Ovary (tissue), 9 donors: ENCODE results near the gene KCNAB3. TPM values are rescaled to one million over a fixed set of nuclear protein-coding genes. Genes with fewer than 3 reads are reported as not detected.

Experiments used
- DNase-seq, 5 donors: peaks; one replicate each; pipeline ENCODE4 v3.0.0-alpha.2; 2019 to 2020
- H3K27ac ChIP-seq, 2 donors: fragments of 200-600 bp; one replicate each; pipeline versions ENCODE4 v1.5.1 to v1.8.0; 2019 to 2022
- H3K27me3 ChIP-seq: fragments of 200-600 bp; one replicate; pipeline ENCODE4 v1.8.0; 2022
- H3K36me3 ChIP-seq: fragments of 200-600 bp; sonication (generic); one replicate; pipeline ENCODE4 v1.5.1; 2019
- H3K4me1 ChIP-seq: one replicate; pipeline ENCODE4 v1.8.1; 2013; ENCODE audit warnings: mild to moderate bottlenecking, moderate library complexity; ENCODE audit not compliant: insufficient read depth
- H3K4me3 ChIP-seq: fragments of 200-600 bp; sonication (generic); one replicate; pipeline ENCODE4 v1.5.1; 2017
- H3K9me3 ChIP-seq, 2 donors: fragments of 200-600 bp in 1 of 2; sonication (generic) in 1 of 2; one replicate each; pipeline versions ENCODE4 v1.5.1 to v1.8.1; 2013 to 2019; ENCODE audit warnings: mild to moderate bottlenecking in 1 of 2, moderate library complexity in 1 of 2
- CTCF ChIP-seq, 3 donors: fragments of 450-650 bp in 2 of 3; fragments of 200-600 bp in 1 of 3; IDR thresholded peaks; one replicate each; pipeline versions ENCODE4 v1.5.1 to v1.8.0; 2016 to 2022; ENCODE audit warnings: antibody characterized with exemption in 3 of 3, mild to moderate bottlenecking in 1 of 3
- EP300 ChIP-seq: sonication (generic); formaldehyde crosslinking; IDR thresholded peaks from one replicate; pipeline ENCODE4 v1.6.1; 2017; ENCODE audit warnings: antibody characterized with exemption
- POLR2A ChIP-seq: fragments of 450-650 bp; IDR thresholded peaks from one replicate; pipeline ENCODE4 v1.6.1; 2017; ENCODE audit warnings: antibody characterized with exemption, mild to moderate bottlenecking, moderate library complexity
- WGBS, 3 donors: extraction: QIAGEN DNeasy Blood & Tissue Kit in 1 of 3; methylation state at CpG; one replicate each; pipeline versions ENCODE4 v1.1.5 to v1.1.7; 2013 to 2017; 5-methylcytosine and 5-hydroxymethylcytosine counted together
- intact Hi-C, 4 donors: fragments of 100-400 bp; cut with DNase I; formaldehyde crosslinking; loops; one replicate each; pipeline versions ENCODE4 v1.11.0 to v1.15.1; 2022 to 2023
- polyA plus RNA-seq, 2 donors: library from polyadenylated mRNA; stranded (reverse); fragments of 200-250 nt in 1 of 2; fragments of 350-450 nt in 1 of 2; fragmentation: Illumina TruSeq in 1 of 2; extraction: RNeasy Lipid Tissue Mini Kit (QIAGEN cat#74804) in 1 of 2; gene quantifications; one replicate each; pipeline ENCODE4 v1.2.3, GENCODE V29; 2013 to 2014
- total RNA-seq, 7 donors: library from RNA; depleted of rRNA in 2 of 7; stranded (reverse); fragments of >200 nt in 2 of 7; fragmentation: NEBNext Ultra II Directional in 3 of 7; extraction: Animal tissue kit (Norgen Biotek cat#: 25700) in 3 of 7; gene quantifications; one replicate each; pipeline versions ENCODE4 v1.1.0 to v1.2.4, GENCODE V29; 2016 to 2023
- donor health status: DM: no; HTN: no; CAD: no; lungs with moderate emphysema.
- donor health status: DM: no; HTN: no; CAD: no.
- donor health status: Bipolar disorder and iron deficiency.
- donor health status: DM: yes; HTN: yes; CAD: no.
- donor health status: DM: no; HTN: no; CAD: no.
- donor health status: DM: yes; HTN: yes; CAD: no.

Gene KCNAB3
- total and polyA plus RNA-seq, 9 donors = 0.48 to 5.9 (median 2.2) TPM

DNA sequence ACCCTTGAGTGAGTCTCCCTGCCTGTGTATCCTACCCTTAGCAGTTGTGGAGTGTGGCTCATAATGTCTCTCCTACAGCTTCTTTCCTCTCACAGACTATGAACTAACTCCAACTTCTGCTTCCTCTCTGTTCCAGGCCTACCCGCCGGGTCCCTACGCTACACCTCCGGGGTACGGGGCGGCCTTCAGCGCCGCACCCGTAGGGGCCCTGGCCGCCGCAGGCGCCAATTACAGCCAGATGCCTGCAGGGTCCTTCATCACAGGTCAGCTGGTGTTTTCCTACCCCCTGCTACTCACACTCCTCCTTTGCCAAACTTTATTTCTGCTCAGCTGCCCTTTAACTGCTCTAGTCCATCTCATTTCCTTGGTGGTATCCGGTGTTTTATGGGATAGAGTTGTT lies 18.9 kb downstream of the KCNAB3 start:
- Histone ChIP-seq H3K27ac (no peak overlapping the region), H3K9me3 (no peaks in the 10 kb centered on the region), H3K36me3 (no peaks in the 10 kb centered on the region), H3K27me3 (no peaks in the 10 kb centered on the region), H3K4me1 (peaks cover 2% of the 10 kb centered on the region), H3K4me3 (no peak overlapping the region)
- WGBS, 3 donors = 87 to 94% (median 92%) methylated on average over 13 of the region's 13 CpGs
- intact Hi-C loops = loop anchor here in 3 of 4 donors (5.0 kb wide), 1 partner anchor 77 kb away; no protein-coding TSS in a partner anchor
- DNase-seq = no peak
- no peak for TF ChIP-seq EP300
- TF ChIP-seq POLR2A = no peak
- no peak for TF ChIP-seq CTCF (IDR thresholded peaks at IDR 0.05)

DNA sequence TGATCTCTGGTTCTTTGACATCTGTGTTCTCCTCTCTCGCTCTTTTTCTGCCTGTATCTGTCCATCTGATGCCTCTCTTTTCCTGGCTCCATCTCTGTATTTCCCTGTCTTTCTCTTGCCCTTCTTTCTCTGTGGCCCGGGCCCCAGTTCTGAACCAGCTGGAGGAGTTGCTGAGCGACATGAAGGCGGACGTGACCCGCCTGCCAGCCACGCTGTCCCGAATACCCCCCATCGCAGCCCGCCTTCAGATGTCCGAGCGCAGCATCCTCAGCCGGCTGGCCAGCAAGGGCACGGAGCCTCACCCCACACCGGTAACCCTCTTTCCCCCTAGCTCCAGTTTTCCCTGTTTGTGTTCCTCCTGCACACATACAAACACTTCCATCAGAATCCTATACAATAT lies 19.4 kb downstream of the KCNAB3 start:
- WGBS, 3 donors = 91 to 93% (median 91%) methylated on average over 15 of the region's 15 CpGs
- DNase-seq = no peak

GRCh38 chr17:7909089-7909488 lies 20.6 kb downstream of the KCNAB3 start:
- Histone ChIP-seq H3K27me3 (no peaks in the 10 kb centered on the region), H3K4me3 (no peak overlapping the region), H3K27ac (no peak overlapping the region), H3K4me1 (no peaks in the 10 kb centered on the region), H3K9me3 (no peaks in the 10 kb centered on the region), H3K36me3 (no peaks in the 10 kb centered on the region)
- intact Hi-C loops = no loop called here
- 85 to 88% (median 86%) methylated on average over 29 of the region's 29 CpGs for WGBS, 3 donors
- TF ChIP-seq EP300 = no peak
- no peak for DNase-seq

More for the DNA sequence above, 19.4 kb downstream of the KCNAB3 start:
- H3K27ac ChIP-seq = no peak overlapping the region
- H3K36me3 ChIP-seq = no peaks in the 10 kb centered on the region
- no peak overlapping the region for H3K4me3 ChIP-seq
- peaks cover 2% of the 10 kb centered on the region for H3K4me1 ChIP-seq
- H3K9me3 ChIP-seq = no peaks in the 10 kb centered on the region
- TF ChIP-seq CTCF (IDR thresholded peaks at IDR 0.05) = no peak
- no peak for TF ChIP-seq POLR2A
- no peaks in the 10 kb centered on the region for H3K27me3 ChIP-seq
- intact Hi-C loops = loop anchor here in 3 of 4 donors (5.0 kb wide), 1 partner anchor 77 kb away; no protein-coding TSS in a partner anchor

DNA sequence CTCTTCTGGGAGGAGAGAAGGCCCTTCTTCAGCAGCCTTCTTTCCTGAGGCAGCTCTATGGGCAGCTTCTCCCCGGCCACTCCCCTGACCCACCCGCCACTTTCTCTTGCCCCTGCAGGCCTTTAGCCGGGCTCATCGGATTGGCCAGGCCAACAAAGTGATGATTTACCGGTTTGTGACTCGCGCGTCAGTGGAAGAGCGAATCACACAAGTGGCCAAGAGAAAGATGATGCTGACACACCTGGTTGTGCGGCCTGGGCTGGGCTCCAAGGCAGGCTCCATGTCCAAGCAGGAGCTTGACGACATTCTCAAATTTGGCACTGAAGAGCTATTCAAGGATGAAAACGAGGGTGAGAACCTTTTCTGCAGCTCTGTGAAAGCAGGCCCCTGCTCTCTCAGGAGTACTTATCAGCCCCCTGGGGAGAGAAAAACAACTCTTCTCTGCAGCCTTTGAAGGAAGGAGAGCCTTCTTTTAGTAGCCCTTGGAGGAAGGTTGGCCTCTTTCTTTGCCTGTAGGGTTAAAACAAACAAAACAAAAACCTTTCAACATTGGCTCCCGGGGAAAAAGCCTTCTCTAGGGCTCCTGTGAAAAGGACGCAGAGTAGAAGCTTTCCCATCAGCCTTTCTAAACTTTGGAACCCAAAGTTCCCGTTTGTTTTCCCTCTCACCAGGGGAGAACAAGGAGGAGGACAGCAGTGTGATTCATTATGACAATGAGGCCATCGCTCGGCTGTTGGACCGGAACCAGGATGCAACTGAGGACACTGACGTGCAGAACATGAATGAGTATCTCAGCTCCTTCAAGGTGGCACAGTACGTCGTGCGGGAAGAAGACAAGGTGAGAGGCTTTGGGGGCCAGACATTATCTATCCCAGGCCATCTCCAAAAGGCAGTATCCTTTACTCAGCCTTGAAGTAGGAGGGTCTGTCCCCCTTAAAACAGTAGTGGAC lies 26.2 kb downstream of the KCNAB3 start:
- no peak overlapping the region for H3K27ac ChIP-seq
- H3K36me3 ChIP-seq = no peaks in the 10 kb centered on the region
- TF ChIP-seq POLR2A (no peak), CTCF (IDR thresholded peaks at IDR 0.05) (no peak), EP300 (no peak)
- H3K27me3 ChIP-seq = no peaks in the 10 kb centered on the region
- 72 to 74% (median 73%) methylated on average over 22 of the region's 22 CpGs for WGBS, 3 donors
- no peak overlapping the region for H3K4me3 ChIP-seq
- DNase-seq = peak in 1 of 5 donors; percentile 29
- H3K9me3 ChIP-seq = no peaks in the 10 kb centered on the region
- intact Hi-C loops = no loop called here
- H3K4me1 ChIP-seq = no peaks in the 10 kb centered on the region

- Histone ChIP-seq H3K4me3 (no peak overlapping the region), H3K4me1 (no peaks in the 10 kb centered on the region), H3K9me3 (no peaks in the 10 kb centered on the region), H3K27ac (no peak overlapping the region), H3K36me3 (no peaks in the 10 kb centered on the region), H3K27me3 (no peaks in the 10 kb centered on the region)
- DNase-seq = no peak
- peak in 1 of 3 donors; percentile 28 for TF ChIP-seq CTCF (IDR thresholded peaks at IDR 0.05)
- no peak for TF ChIP-seq POLR2A
- intact Hi-C loops = loop anchor here in 2 of 4 donors (2.0 to 5.0 kb wide), 2 partner anchors 35 to 71 kb away; no protein-coding TSS in a partner anchor
- WGBS, 3 donors = 26 to 30% (median 29%) methylated on average over 6 of the region's 6 CpGs
Measured at GRCh38 chr17:7897773-7898172, 31.9 kb downstream of the KCNAB3 start.
